ELF-1 (cell line): ENCODE data around the gene FBRSL1.
A peak's percentile ranks its signal among the peaks of the same experiment; 100 is the strongest.

Experiments used
- DNase-seq: peaks from one replicate; pipeline ENCODE4 v3.0.0-alpha.2; 2016; ENCODE audit warnings: low read depth, low spot score

Gene FBRSL1

GRCh38 chr12:132557291-132558015, 67.5 kb downstream of the FBRSL1 start:
- no peak for DNase-seq

- peak; percentile 58 for DNase-seq
Measured at GRCh38 chr12:132558042-132558856, 68.3 kb downstream of the FBRSL1 start.

GRCh38 chr12:132558861-132559623, 69.1 kb downstream of the FBRSL1 start:
- peak; percentile 42 for DNase-seq

GRCh38 chr12:132559652-132560363, 69.9 kb downstream of the FBRSL1 start:
- peak; percentile 25 for DNase-seq

GRCh38 chr12:132560364-132560613, 70.3 kb downstream of the FBRSL1 start:
- no peak for DNase-seq

- peak; percentile 90 for DNase-seq
Measured at GRCh38 chr12:132560614-132561426, 70.9 kb downstream of the FBRSL1 start.
